DMS79 treated with DMSO at 0.1 percent for 48 hours (cell line): Measurements from ENCODE around the gene SLC10A6.

Experiments used
- DNase-seq: peaks from one replicate; lab custom pipeline; 2025; lab: John Stamatoyannopoulos, UW

SLC10A6 gene

GRCh38 chr4:86778175-86778574, 71.0 kb downstream of the SLC10A6 start:
- no peak for DNase-seq

GRCh38 chr4:86775061-86775460, 74.1 kb downstream of the SLC10A6 start:
- no peak for DNase-seq
